Prostate gland (tissue), 2 donors: ENCODE data around the gene ARFGEF2. TPM values are rescaled to one million over a fixed set of nuclear protein-coding genes. Genes with fewer than 3 reads are reported as not detected.

Experiments
- DNase-seq: peaks from one replicate; pipeline ENCODE4 v3.0.0-alpha.2; 2019; ENCODE audit warnings: low spot score
- H3K27ac ChIP-seq, 2 donors: fragments of 200-600 bp; sonication (generic); 2 replicates each; pipeline ENCODE4 v1.5.1; 2017 to 2019
- H3K27me3 ChIP-seq: fragments of 200-600 bp; sonication (generic); replicated peaks from 2 replicates; pipeline ENCODE4 v1.5.1; 2019; ENCODE audit not compliant: insufficient read depth
- H3K36me3 ChIP-seq, 2 donors: fragments of 200-600 bp; sonication (generic); 1 replicate in 1 of 2; 2 replicates in 1 of 2; pipeline versions ENCODE4 v1.5.1 to v1.8.1; 2017 to 2019
- H3K4me1 ChIP-seq: fragments of 200-600 bp; sonication (generic); replicated peaks from 2 replicates; pipeline ENCODE4 v1.5.1; 2019
- H3K4me3 ChIP-seq, 2 donors: fragments of 200-600 bp; sonication (generic); 2 replicates each; pipeline ENCODE4 v1.5.1; 2017 to 2019
- H3K9me3 ChIP-seq: fragments of 200-600 bp; sonication (generic); 2 replicates; pipeline ENCODE4 v1.5.1; 2017
- CTCF ChIP-seq, 4 experiments: fragments of 200-600 bp in 2 of 4; fragments of 450-650 bp in 2 of 4; sonication (generic) in 2 of 4; IDR thresholded peaks; 1 replicate in 3 of 4; 2 replicates in 1 of 4; pipeline ENCODE4 v1.5.1; 2016 to 2019; ENCODE audit warnings: antibody characterized with exemption in 4 of 4, mild to moderate bottlenecking in 2 of 4, moderate library complexity in 2 of 4
- POLR2A ChIP-seq: fragments of 450-650 bp; IDR thresholded peaks from one replicate; pipeline ENCODE4 v1.6.1; 2016; ENCODE audit warnings: antibody characterized with exemption, mild to moderate bottlenecking
- POLR2AphosphoS5 ChIP-seq: sonication (generic); formaldehyde crosslinking; IDR thresholded peaks from one replicate; pipeline ENCODE4 v1.6.1; 2017; ENCODE audit warnings: antibody characterized with exemption
- WGBS: methylation state at CpG from one replicate; pipeline ENCODE4 v1.1.5; 2018; 5-methylcytosine and 5-hydroxymethylcytosine counted together
- intact Hi-C: fragments of 100-400 bp; cut with DNase I; formaldehyde crosslinking; loops from one replicate; pipeline ENCODE4 v1.14.2; 2022
- total RNA-seq, 2 donors: library from RNA; depleted of rRNA; stranded (reverse); fragments of >200 nt; gene quantifications; one replicate each; pipeline ENCODE4 v1.1.0, GENCODE V29; 2016

The ARFGEF2 gene
- total RNA-seq, 2 donors from 2014 or later, result 36.3 to 51.6 TPM

GRCh38 chr20:48949304-48950170 is 28.0 kb downstream of the ARFGEF2 start:
- no peak overlapping the region for H3K27ac ChIP-seq
- H3K9me3 ChIP-seq, result no peaks in the 10 kb centered on the region
- no peak for TF ChIP-seq CTCF (IDR thresholded peaks at IDR 0.05)
- no peak for TF ChIP-seq POLR2A
- no peak for TF ChIP-seq POLR2AphosphoS5
- H3K36me3 ChIP-seq, result no peaks in the 10 kb centered on the region
- H3K4me1 ChIP-seq, result peaks cover 7% of the 10 kb centered on the region
- no peaks in the 10 kb centered on the region for H3K27me3 ChIP-seq
- WGBS, result 83% methylated on average over 7 of the region's 7 CpGs
- DNase-seq, result no peak
- H3K4me3 ChIP-seq, result no peak overlapping the region
- intact Hi-C loops, result no loop called here

GRCh38 chr20:48951041-48951440 is 29.5 kb downstream of the ARFGEF2 start:
- Histone ChIP-seq H3K4me1 (peaks cover 6% of the 10 kb centered on the region), H3K36me3 (no peaks in the 10 kb centered on the region), H3K27ac (peak overlapping the region; percentile 7 to 42), H3K27me3 (no peaks in the 10 kb centered on the region), H3K4me3 (no peak overlapping the region), H3K9me3 (no peaks in the 10 kb centered on the region)
- DNase-seq, result no peak
- intact Hi-C loops, result no loop called here
- TF ChIP-seq POLR2AphosphoS5, result no peak
- WGBS, result 84% methylated on average over 10 of the region's 10 CpGs

- peak; percentile 26 for DNase-seq
- 62% methylated on average over 4 of the region's 4 CpGs for WGBS
- intact Hi-C loops, result no loop called here
- Histone ChIP-seq H3K4me1 (peaks cover under 1% of the 10 kb centered on the region), H3K36me3 (no peaks in the 10 kb centered on the region), H3K27ac (peak overlapping the region; percentile 7 to 42), H3K27me3 (no peaks in the 10 kb centered on the region), H3K4me3 (no peak overlapping the region), H3K9me3 (no peaks in the 10 kb centered on the region)
- no peak for TF ChIP-seq CTCF (IDR thresholded peaks at IDR 0.05)
- TF ChIP-seq POLR2AphosphoS5, result no peak
- no peak for TF ChIP-seq POLR2A
Measured at GRCh38 chr20:48951646-48952045, 30.1 kb downstream of the ARFGEF2 start.

- TF ChIP-seq POLR2AphosphoS5, result no peak
- TF ChIP-seq CTCF (IDR thresholded peaks at IDR 0.05), result no peak
- TF ChIP-seq POLR2A, result no peak
- Histone ChIP-seq H3K27me3 (no peaks in the 10 kb centered on the region), H3K4me3 (no peak overlapping the region), H3K27ac (no peak overlapping the region), H3K36me3 (no peaks in the 10 kb centered on the region), H3K4me1 (no peaks in the 10 kb centered on the region), H3K9me3 (no peaks in the 10 kb centered on the region)
- 95% methylated on average over 6 of the region's 6 CpGs for WGBS
- DNase-seq, result no peak
- intact Hi-C loops, result no loop called here
Measured at GRCh38 chr20:48952656-48953055, 31.1 kb downstream of the ARFGEF2 start.

GRCh38 chr20:48953653-48954052 is 32.1 kb downstream of the ARFGEF2 start:
- Histone ChIP-seq H3K9me3 (no peaks in the 10 kb centered on the region), H3K4me3 (no peak overlapping the region), H3K27me3 (no peaks in the 10 kb centered on the region), H3K36me3 (no peaks in the 10 kb centered on the region), H3K4me1 (no peaks in the 10 kb centered on the region), H3K27ac (no peak overlapping the region)
- intact Hi-C loops, result no loop called here
- DNase-seq, result no peak
- WGBS, result 93% methylated on average over 6 of the region's 6 CpGs
- TF ChIP-seq POLR2AphosphoS5 (no peak), POLR2A (no peak), CTCF (IDR thresholded peaks at IDR 0.05) (no peak)
